Liver (tissue), 9 donors: ENCODE data around the gene PKD1L1. TPM values are rescaled to one million over a fixed set of nuclear protein-coding genes. Genes with fewer than 3 reads are reported as not detected.

ENCODE experiments used
- DNase-seq: peaks from one replicate; pipeline ENCODE4 v3.0.0-alpha.2; 2017; ENCODE audit warnings: low spot score
- H3K27ac ChIP-seq, 2 donors: one replicate each; pipeline ENCODE4 v1.7.0; 2013; ENCODE audit warnings: inconsistent platforms in 2 of 2, low read length in 2 of 2, control low read depth in 1 of 2, low read depth in 1 of 2, mild to moderate bottlenecking in 1 of 2
- H3K27me3 ChIP-seq, 4 donors: one replicate each; pipeline versions ENCODE4 v1.6.1 to v1.7.0; 2013; ENCODE audit warnings: low read length in 3 of 4, inconsistent platforms in 1 of 4, mild to moderate bottlenecking in 1 of 4, moderate library complexity in 1 of 4; ENCODE audit not compliant: control insufficient read depth in 4 of 4, insufficient read depth in 4 of 4
- H3K36me3 ChIP-seq, 4 donors: one replicate each; pipeline versions ENCODE4 v1.6.1 to v1.7.0; 2013; ENCODE audit warnings: low read length in 3 of 4, mild to moderate bottlenecking in 3 of 4, low read depth in 1 of 4, moderate library complexity in 1 of 4; ENCODE audit not compliant: control insufficient read depth in 4 of 4, insufficient read depth in 3 of 4
- H3K4me1 ChIP-seq, 4 donors: one replicate each; pipeline versions ENCODE4 v1.6.1 to v1.7.0; 2013; ENCODE audit warnings: low read length in 3 of 4, mild to moderate bottlenecking in 3 of 4, moderate library complexity in 1 of 4; ENCODE audit not compliant: control insufficient read depth in 4 of 4, insufficient read depth in 4 of 4
- H3K4me3 ChIP-seq, 3 donors: one replicate each; pipeline versions ENCODE4 v1.6.1 to v1.7.0; 2013; ENCODE audit warnings: low read length in 3 of 3, control low read depth in 1 of 3, low read depth in 1 of 3, mild to moderate bottlenecking in 1 of 3
- H3K9ac ChIP-seq, 2 donors: one replicate each; pipeline ENCODE4 v1.7.0; 2013; ENCODE audit warnings: low read length in 2 of 2, mild to moderate bottlenecking in 2 of 2, moderate library complexity in 2 of 2, control low read depth in 1 of 2, low read depth in 1 of 2
- H3K9me3 ChIP-seq, 4 donors: one replicate each; pipeline versions ENCODE4 v1.6.1 to v1.7.0; 2013; ENCODE audit warnings: low read length in 3 of 4; ENCODE audit not compliant: control insufficient read depth in 4 of 4
- FOXA1 ChIP-seq: IDR thresholded peaks from 2 replicates; pipeline ENCODE4 v1.6.1; 2016; ENCODE audit warnings: antibody characterized with exemption
- FOXA2 ChIP-seq: IDR thresholded peaks from 2 replicates; pipeline ENCODE4 v1.6.1; 2016; ENCODE audit warnings: antibody characterized with exemption
- HNF4A ChIP-seq, 2 donors: conservative IDR thresholded peaks; 2 replicates each; pipeline ENCODE4 v1.6.1; 2016; ENCODE audit warnings: antibody characterized with exemption in 2 of 2, mild to moderate bottlenecking in 2 of 2
- HNF4G ChIP-seq: IDR thresholded peaks from 2 replicates; pipeline ENCODE4 v1.6.1; 2016; ENCODE audit warnings: antibody characterized with exemption
- RXRA ChIP-seq, 2 donors: IDR thresholded peaks; 2 replicates each; pipeline ENCODE4 v1.6.1; 2017 to 2018; ENCODE audit warnings: antibody characterized with exemption in 2 of 2, mild to moderate bottlenecking in 1 of 2
- SP1 ChIP-seq: IDR thresholded peaks from 2 replicates; pipeline ENCODE4 v1.6.1; 2018; ENCODE audit warnings: antibody characterized with exemption, mild to moderate bottlenecking
- WGBS: extraction: QIAGEN DNeasy Blood & Tissue Kit; methylation state at CpG from one replicate; pipeline ENCODE4 v1.1.7; 2013; 5-methylcytosine and 5-hydroxymethylcytosine counted together
- polyA plus RNA-seq, 2 donors: library from polyadenylated mRNA; stranded (reverse) in 1 of 2; unstranded in 1 of 2; fragments of 200-250 nt in 1 of 2; fragments of >200 nt in 1 of 2; fragmentation: Nextera tagmentation in 1 of 2; extraction: Ambion mirVana in 1 of 2; gene quantifications; one replicate each; pipeline versions ENCODE4 v1.2.1 to v1.2.3, GENCODE V29; 2013 to 2015
- total RNA-seq, 2 donors: library from RNA; depleted of rRNA; stranded (reverse); fragments of >200 nt; gene quantifications; one replicate each; pipeline ENCODE4 v1.2.3, GENCODE V29; 2014
- TF ChIP-seq, protein P1 (sequence below): IDR thresholded peaks from 2 replicates; pipeline ENCODE4 v1.6.1; 2016; ENCODE audit warnings: antibody characterized with exemption
- TF ChIP-seq, protein P2 (sequence below): IDR thresholded peaks from 2 replicates; pipeline ENCODE4 v1.6.1; 2016; ENCODE audit warnings: antibody characterized with exemption, mild to moderate bottlenecking
- donor health status: healthy.
- donor health status: healthy.
- donor health status: healthy.
- donor health status: healthy.
- donor health status: healthy.

PKD1L1 gene
- total and polyA plus RNA-seq, 4 donors: 0.08 to 0.25 (median 0.11) TPM

DNA sequence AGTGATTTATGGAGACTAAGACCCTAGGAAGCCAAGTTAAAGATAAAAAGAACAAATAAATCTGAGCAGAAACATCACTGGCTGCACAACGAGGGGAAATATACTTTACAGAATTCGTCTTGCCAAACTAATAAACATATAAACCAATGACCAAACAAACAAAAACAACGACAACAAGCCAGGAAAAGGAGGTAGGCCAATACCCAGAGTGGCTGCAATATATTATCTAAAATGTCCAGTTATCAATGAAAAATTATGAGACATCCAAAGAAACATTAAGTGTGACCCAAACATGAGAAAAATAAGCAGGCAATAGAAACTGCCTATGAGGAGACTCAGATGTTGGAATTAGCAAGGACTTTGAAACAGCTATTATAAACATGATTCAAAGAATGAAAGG, 81.0 kb downstream of the PKD1L1 start (continued):
- TF ChIP-seq, protein P1, sequence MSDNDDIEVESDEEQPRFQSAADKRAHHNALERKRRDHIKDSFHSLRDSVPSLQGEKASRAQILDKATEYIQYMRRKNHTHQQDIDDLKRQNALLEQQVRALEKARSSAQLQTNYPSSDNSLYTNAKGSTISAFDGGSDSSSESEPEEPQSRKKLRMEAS: no peak
- no peak for TF ChIP-seq HNF4A (conservative IDR thresholded peaks at IDR 0.05)

DNA sequence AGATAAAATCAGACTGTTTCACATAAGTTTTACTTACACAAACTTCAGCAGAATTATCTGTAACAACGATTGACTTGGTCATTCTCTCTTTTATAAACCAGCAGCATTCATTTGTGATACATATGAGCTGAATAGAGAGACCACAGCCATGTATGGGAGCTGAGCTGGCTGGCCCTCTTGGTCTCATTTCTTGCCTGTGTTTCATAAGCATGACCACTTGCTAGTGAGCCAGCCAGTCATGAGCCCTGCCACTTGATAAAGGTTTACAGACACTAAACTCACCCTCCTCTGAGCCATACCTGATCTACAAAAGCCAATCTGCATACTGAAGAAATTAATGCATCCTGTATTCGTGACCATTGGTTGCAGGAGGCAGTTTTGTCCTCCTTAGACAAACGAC, 82.1 kb downstream of the PKD1L1 start:
- Histone ChIP-seq H3K27ac (no peak overlapping the region), H3K9ac (no peak overlapping the region), H3K36me3 (no peaks in the 10 kb centered on the region), H3K9me3 (no peaks in the 10 kb centered on the region), H3K4me1 (no peaks in the 10 kb centered on the region), H3K27me3 (no peaks in the 10 kb centered on the region), H3K4me3 (no peak overlapping the region)
- no peak for TF ChIP-seq HNF4G
- TF ChIP-seq RXRA (IDR thresholded peaks at IDR 0.05): no peak
- no peak for TF ChIP-seq SP1
- no peak for TF ChIP-seq FOXA2
- DNase-seq: no peak
- WGBS: 73% methylated on average over 3 of the region's 3 CpGs

- H3K27ac ChIP-seq: no peak overlapping the region
- no peak overlapping the region for H3K9ac ChIP-seq
- no peaks in the 10 kb centered on the region for H3K27me3 ChIP-seq
- no peaks in the 10 kb centered on the region for H3K9me3 ChIP-seq
- no peak overlapping the region for H3K4me3 ChIP-seq
- H3K36me3 ChIP-seq: no peaks in the 10 kb centered on the region
- TF ChIP-seq, protein P2, sequence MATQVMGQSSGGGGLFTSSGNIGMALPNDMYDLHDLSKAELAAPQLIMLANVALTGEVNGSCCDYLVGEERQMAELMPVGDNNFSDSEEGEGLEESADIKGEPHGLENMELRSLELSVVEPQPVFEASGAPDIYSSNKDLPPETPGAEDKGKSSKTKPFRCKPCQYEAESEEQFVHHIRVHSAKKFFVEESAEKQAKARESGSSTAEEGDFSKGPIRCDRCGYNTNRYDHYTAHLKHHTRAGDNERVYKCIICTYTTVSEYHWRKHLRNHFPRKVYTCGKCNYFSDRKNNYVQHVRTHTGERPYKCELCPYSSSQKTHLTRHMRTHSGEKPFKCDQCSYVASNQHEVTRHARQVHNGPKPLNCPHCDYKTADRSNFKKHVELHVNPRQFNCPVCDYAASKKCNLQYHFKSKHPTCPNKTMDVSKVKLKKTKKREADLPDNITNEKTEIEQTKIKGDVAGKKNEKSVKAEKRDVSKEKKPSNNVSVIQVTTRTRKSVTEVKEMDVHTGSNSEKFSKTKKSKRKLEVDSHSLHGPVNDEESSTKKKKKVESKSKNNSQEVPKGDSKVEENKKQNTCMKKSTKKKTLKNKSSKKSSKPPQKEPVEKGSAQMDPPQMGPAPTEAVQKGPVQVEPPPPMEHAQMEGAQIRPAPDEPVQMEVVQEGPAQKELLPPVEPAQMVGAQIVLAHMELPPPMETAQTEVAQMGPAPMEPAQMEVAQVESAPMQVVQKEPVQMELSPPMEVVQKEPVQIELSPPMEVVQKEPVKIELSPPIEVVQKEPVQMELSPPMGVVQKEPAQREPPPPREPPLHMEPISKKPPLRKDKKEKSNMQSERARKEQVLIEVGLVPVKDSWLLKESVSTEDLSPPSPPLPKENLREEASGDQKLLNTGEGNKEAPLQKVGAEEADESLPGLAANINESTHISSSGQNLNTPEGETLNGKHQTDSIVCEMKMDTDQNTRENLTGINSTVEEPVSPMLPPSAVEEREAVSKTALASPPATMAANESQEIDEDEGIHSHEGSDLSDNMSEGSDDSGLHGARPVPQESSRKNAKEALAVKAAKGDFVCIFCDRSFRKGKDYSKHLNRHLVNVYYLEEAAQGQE: no peak
- no peaks in the 10 kb centered on the region for H3K4me1 ChIP-seq
- no peak for DNase-seq
- 87% methylated on average over 9 of the region's 9 CpGs for WGBS
These were observed 95.7 kb downstream of the PKD1L1 start for GRCh38 chr7:47852330-47853245.

DNA sequence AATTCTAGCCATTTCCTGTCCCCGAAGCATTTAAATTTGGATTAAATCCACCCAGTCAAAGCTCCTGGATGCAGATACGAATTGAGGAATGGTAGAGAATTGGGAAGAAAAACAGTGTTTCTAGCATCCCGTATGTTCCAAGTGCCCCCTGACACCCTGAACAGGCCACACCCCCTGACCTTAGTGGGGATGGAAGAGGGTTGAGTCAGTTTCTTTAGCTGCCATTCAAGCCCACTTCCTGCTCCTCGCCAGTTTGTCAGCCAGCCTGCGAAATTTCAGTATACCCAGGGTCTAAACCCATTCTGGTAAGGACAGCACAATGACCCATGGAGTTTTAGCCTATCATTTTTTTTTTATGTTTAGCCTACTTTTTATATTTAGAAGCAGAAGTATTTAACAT, 101.1 kb downstream of the PKD1L1 start:
- Histone ChIP-seq H3K9me3 (no peaks in the 10 kb centered on the region), H3K27ac (no peak overlapping the region), H3K9ac (no peak overlapping the region), H3K36me3 (no peaks in the 10 kb centered on the region), H3K27me3 (no peaks in the 10 kb centered on the region), H3K4me1 (no peaks in the 10 kb centered on the region), H3K4me3 (no peak overlapping the region)
- WGBS: 70% methylated on average over 5 of the region's 5 CpGs
- TF ChIP-seq FOXA2 (no peak), FOXA1 (no peak)
- TF ChIP-seq, protein P2: no peak
- no peak for DNase-seq
